MM.1S (cell line): ENCODE results near the gene TNFRSF1A.

Experiments used
- DNase-seq: peaks from one replicate; pipeline ENCODE4 v3.0.0-alpha.2; 2015
- H2AFZ ChIP-seq: fragments of 300-600 bp; sonication (generic); 2 replicates; pipeline ENCODE4 v1.6.0; 2016; ENCODE audit warnings: antibody characterized with exemption, low read length
- H3F3A ChIP-seq: fragments of 300-600 bp; sonication (generic); 2 replicates; pipeline ENCODE4 v1.6.1; 2016; ENCODE audit warnings: mild to moderate bottlenecking, antibody characterized with exemption, low read length, moderate library complexity, mixed read lengths; ENCODE audit not compliant: insufficient read depth
- H3K27ac ChIP-seq: fragments of 300-600 bp; sonication (generic); 2 replicates; pipeline ENCODE4 v1.5.1; 2016; ENCODE audit warnings: mild to moderate bottlenecking, low read length
- H3K27me3 ChIP-seq: fragments of 300-600 bp; sonication (generic); replicated peaks from 2 replicates; pipeline ENCODE4 v1.6.0; 2016; ENCODE audit warnings: low read length; ENCODE audit not compliant: insufficient read depth
- H3K36me3 ChIP-seq: fragments of 300-600 bp; sonication (generic); replicated peaks from 2 replicates; pipeline ENCODE4 v1.6.1; 2016; ENCODE audit warnings: mild to moderate bottlenecking, low read length, mixed read lengths; ENCODE audit not compliant: insufficient read depth
- H3K4me1 ChIP-seq: fragments of 300-600 bp; sonication (generic); 2 replicates; pipeline ENCODE4 v1.6.1; 2016; ENCODE audit warnings: low read length, mixed read lengths
- H3K4me2 ChIP-seq: fragments of 300-600 bp; sonication (generic); 2 replicates; pipeline ENCODE4 v1.6.0; 2016; ENCODE audit warnings: low read depth, low read length
- H3K4me3 ChIP-seq: fragments of 300-600 bp; sonication (generic); 2 replicates; pipeline ENCODE4 v1.5.1; 2016; ENCODE audit warnings: low read length, mixed read lengths
- H3K79me2 ChIP-seq: fragments of 300-600 bp; sonication (generic); 2 replicates; pipeline ENCODE4 v1.6.1; 2016; ENCODE audit warnings: mixed run types, low read length, mixed read lengths
- H3K9ac ChIP-seq: fragments of 300-600 bp; sonication (generic); 2 replicates; pipeline ENCODE4 v1.6.1; 2016; ENCODE audit warnings: low read length, mixed read lengths
- H3K9me2 ChIP-seq: fragments of 300-600 bp; sonication (generic); replicated peaks from 2 replicates; pipeline ENCODE4 v1.6.1; 2016; ENCODE audit warnings: mild to moderate bottlenecking, low read length, mixed read lengths; ENCODE audit not compliant: insufficient read depth
- H3K9me3 ChIP-seq: fragments of 300-600 bp; sonication (generic); replicated peaks from 2 replicates; pipeline ENCODE4 v1.6.1; 2016; ENCODE audit warnings: mild to moderate bottlenecking, low read length, mixed read lengths; ENCODE audit not compliant: insufficient read depth
- H4K20me1 ChIP-seq: fragments of 300-600 bp; sonication (generic); 2 replicates; pipeline ENCODE4 v1.6.1; 2016; ENCODE audit warnings: mild to moderate bottlenecking, low read length, moderate library complexity, mixed read lengths; ENCODE audit not compliant: insufficient read depth
- CTCF ChIP-seq: fragments of 300-600 bp; sonication (generic); IDR thresholded peaks from 2 replicates; pipeline ENCODE4 v1.5.1; 2016; ENCODE audit warnings: antibody characterized with exemption, low read length, mixed read lengths
- EZH2 ChIP-seq: fragments of 300-600 bp; sonication (generic); optimal IDR thresholded peaks from 2 replicates; pipeline ENCODE3; 2017; ENCODE audit warnings: low read depth, mild to moderate bottlenecking, antibody characterized with exemption, low read length, mixed read lengths
- EZH2phosphoT487 ChIP-seq: fragments of 300-600 bp; sonication (generic); IDR thresholded peaks from 2 replicates; pipeline ENCODE4 v1.6.1; 2018; ENCODE audit warnings: antibody characterized with exemption, low read length

The TNFRSF1A gene

GRCh38 chr12:6330192-6330591 lies 11.7 kb downstream of the TNFRSF1A start:
- H3K4me3 ChIP-seq: no peak overlapping the region
- no peaks in the 10 kb centered on the region for H4K20me1 ChIP-seq
- peaks cover 21% of the 10 kb centered on the region for H3K4me1 ChIP-seq
- no peaks in the 10 kb centered on the region for H3K9me3 ChIP-seq
- H3K27me3 ChIP-seq: no peaks in the 10 kb centered on the region
- H3K36me3 ChIP-seq: peaks cover 9% of the 10 kb centered on the region; the same call in 1 of the 2 replicates
- peaks cover 34% of the 10 kb centered on the region for H3K79me2 ChIP-seq
- no peak overlapping the region for H2AFZ ChIP-seq
- H3K9ac ChIP-seq: no peak overlapping the region
- peaks cover under 1% of the 10 kb centered on the region; the same call in 1 of the 2 replicates for H3F3A ChIP-seq
- DNase-seq: no peak
- no peak overlapping the region for H3K4me2 ChIP-seq
- H3K9me2 ChIP-seq: no peaks in the 10 kb centered on the region
- H3K27ac ChIP-seq: peak overlapping the region; percentile 4; the same call in 1 of the 2 replicates
- no peak for TF ChIP-seq EZH2
- no peak for TF ChIP-seq EZH2phosphoT487
- no peak for TF ChIP-seq CTCF

- H3K4me1 ChIP-seq: peaks cover 16% of the 10 kb centered on the region; the same call in 1 of the 2 replicates
- no peak overlapping the region for H3K4me3 ChIP-seq
- H3K27ac ChIP-seq: no peak overlapping the region
- no peaks in the 10 kb centered on the region for H3K9me2 ChIP-seq
- no peak overlapping the region for H3K4me2 ChIP-seq
- peaks cover 29% of the 10 kb centered on the region for H3K79me2 ChIP-seq
- no peaks in the 10 kb centered on the region for H4K20me1 ChIP-seq
- peaks cover 9% of the 10 kb centered on the region; the same call in 1 of the 2 replicates for H3K36me3 ChIP-seq
- H3K9me3 ChIP-seq: no peaks in the 10 kb centered on the region
- no peaks in the 10 kb centered on the region for H3K27me3 ChIP-seq
- DNase-seq: no peak
- no peak overlapping the region for H3K9ac ChIP-seq
- no peaks in the 10 kb centered on the region; the same call in 1 of the 2 replicates for H3F3A ChIP-seq
- no peak for TF ChIP-seq EZH2
- TF ChIP-seq EZH2phosphoT487: no peak
- TF ChIP-seq CTCF: no peak
- no peak overlapping the region for H2AFZ ChIP-seq
Observed at GRCh38 chr12:6329703-6330064, 12.2 kb downstream of the TNFRSF1A start.

- no peaks in the 10 kb centered on the region for H3K9me2 ChIP-seq
- no peak overlapping the region for H3K4me3 ChIP-seq
- no peak overlapping the region for H3K4me2 ChIP-seq
- H3K36me3 ChIP-seq: peaks cover 9% of the 10 kb centered on the region; the same call in 1 of the 2 replicates
- peaks cover 23% of the 10 kb centered on the region for H3K79me2 ChIP-seq
- H3F3A ChIP-seq: no peaks in the 10 kb centered on the region; the same call in 1 of the 2 replicates
- H3K27ac ChIP-seq: no peak overlapping the region
- no peak overlapping the region for H3K9ac ChIP-seq
- H3K4me1 ChIP-seq: peaks cover 21% of the 10 kb centered on the region; the same call in 1 of the 2 replicates
- H4K20me1 ChIP-seq: no peaks in the 10 kb centered on the region
- TF ChIP-seq EZH2 (no peak), EZH2phosphoT487 (no peak), CTCF (no peak)
- H3K27me3 ChIP-seq: no peaks in the 10 kb centered on the region
- no peak for DNase-seq
- no peaks in the 10 kb centered on the region for H3K9me3 ChIP-seq
- H2AFZ ChIP-seq: no peak overlapping the region
Observed at GRCh38 chr12:6328945-6329702, 12.8 kb downstream of the TNFRSF1A start.
